H1 (cell line): ENCODE measurements around the gene WDFY3. TPM values are rescaled to one million over a fixed set of nuclear protein-coding genes. Genes with fewer than 3 reads are reported as not detected.

ENCODE experiments used
- MAFK ChIP-seq: IDR thresholded peaks from 2 replicates; pipeline ENCODE4 v1.6.1; 2012; ENCODE audit warnings: low read depth, mild to moderate bottlenecking, improper control_type of control experiment, low read length
- TAF7 ChIP-seq: optimal IDR thresholded peaks from 2 replicates; pipeline ENCODE3; 2011; ENCODE audit warnings: low read depth, mild to moderate bottlenecking, inconsistent platforms, low read length, moderate library complexity, borderline replicate concordance
- polyA plus RNA-seq, 7 experiments: library from polyadenylated mRNA; depleted of rRNA in 3 of 7; stranded (reverse) in 5 of 7; unstranded in 2 of 7; fragments of >200 nt in 5 of 7; fragments of 200-250 nt in 2 of 7; gene quantifications; 1 replicate in 5 of 7; 2 replicates in 1 of 7; 4 replicates in 1 of 7; pipeline versions ENCODE4 v1.2.1 to v1.2.3, GENCODE V29; 2011 to 2013; ENCODE audit warnings: missing spikeins in 2 of 7, mixed read lengths in 2 of 7
- total RNA-seq: library from RNA; stranded (reverse); fragmentation: NEBNext Ultra II Directional; extraction: Animal tissue kit (Norgen Biotek cat#: 25700); gene quantifications from 2 replicates; pipeline ENCODE4 v1.2.1, GENCODE V29; 2021
- TF ChIP-seq, protein P1 (sequence below): IDR thresholded peaks from 2 replicates; pipeline ENCODE4 v1.6.1; 2011; ENCODE audit warnings: low read length, improper control_type of control experiment

The WDFY3 gene
- total and polyA plus RNA-seq, 2 of the 8 experiments (the other 6 are each of a cell fraction or from before 2014, with no cell fraction given): 25.6 to 62.4 TPM

- no peak for TF ChIP-seq MAFK
- TF ChIP-seq TAF7: no peak
- TF ChIP-seq, protein P1, sequence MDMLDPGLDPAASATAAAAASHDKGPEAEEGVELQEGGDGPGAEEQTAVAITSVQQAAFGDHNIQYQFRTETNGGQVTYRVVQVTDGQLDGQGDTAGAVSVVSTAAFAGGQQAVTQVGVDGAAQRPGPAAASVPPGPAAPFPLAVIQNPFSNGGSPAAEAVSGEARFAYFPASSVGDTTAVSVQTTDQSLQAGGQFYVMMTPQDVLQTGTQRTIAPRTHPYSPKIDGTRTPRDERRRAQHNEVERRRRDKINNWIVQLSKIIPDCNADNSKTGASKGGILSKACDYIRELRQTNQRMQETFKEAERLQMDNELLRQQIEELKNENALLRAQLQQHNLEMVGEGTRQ: no peak
These were observed 10.5 kb downstream of the WDFY3 start (continued) for GRCh38 chr4:84956014-84956413.
